Measurements from ENCODE around the gene EIPR1.

Gene EIPR1

GRCh38 chr2:3139906-3140305 is 237.7 kb downstream of the EIPR1 start:
- DNase-seq: no peak
